SIG-M5 treated with dmso at 0.1 percent for 504 hours (cell line): Measurements from ENCODE around the gene EBF4.
A peak's percentile ranks its signal among the peaks of the same experiment; 100 is the strongest.

Experiments
- DNase-seq: peaks from one replicate; lab custom pipeline; 2025; ENCODE audit not compliant: unreplicated experiment; lab: John Stamatoyannopoulos, UW

The EBF4 gene

GRCh38 chr20:2793471-2793870, 100.9 kb downstream of the EBF4 start:
- DNase-seq = no peak

DNA sequence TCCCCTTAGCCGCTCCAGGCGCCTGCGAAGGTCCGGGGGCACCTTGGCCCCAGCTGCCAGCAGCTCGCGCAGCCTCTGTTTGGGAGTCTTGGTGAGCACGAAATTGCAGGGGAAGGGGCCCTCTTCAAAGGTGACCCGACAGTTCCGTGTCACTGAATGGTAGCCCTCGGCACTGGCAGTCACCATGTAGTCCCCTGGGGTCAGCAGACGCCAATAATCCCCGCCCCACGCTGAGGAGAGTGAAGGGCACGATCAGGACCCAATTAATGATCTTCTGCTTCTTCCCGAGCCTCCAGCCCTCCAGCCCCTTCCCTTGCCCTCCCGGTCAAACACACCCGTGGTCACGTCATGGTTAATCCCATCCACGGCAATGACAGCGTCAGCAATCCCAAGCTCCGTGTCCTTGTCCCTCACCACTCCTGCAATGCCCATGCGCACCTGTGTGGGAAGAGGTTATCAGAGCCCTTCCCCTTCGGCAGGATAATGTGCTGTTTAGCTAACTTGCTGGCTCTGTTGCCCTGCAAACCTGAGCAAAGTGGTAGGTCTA, 101.7 kb downstream of the EBF4 start:
- no peak for DNase-seq

- no peak for DNase-seq
These were observed 102.4 kb downstream of the EBF4 start for GRCh38 chr20:2794866-2795447.

DNA sequence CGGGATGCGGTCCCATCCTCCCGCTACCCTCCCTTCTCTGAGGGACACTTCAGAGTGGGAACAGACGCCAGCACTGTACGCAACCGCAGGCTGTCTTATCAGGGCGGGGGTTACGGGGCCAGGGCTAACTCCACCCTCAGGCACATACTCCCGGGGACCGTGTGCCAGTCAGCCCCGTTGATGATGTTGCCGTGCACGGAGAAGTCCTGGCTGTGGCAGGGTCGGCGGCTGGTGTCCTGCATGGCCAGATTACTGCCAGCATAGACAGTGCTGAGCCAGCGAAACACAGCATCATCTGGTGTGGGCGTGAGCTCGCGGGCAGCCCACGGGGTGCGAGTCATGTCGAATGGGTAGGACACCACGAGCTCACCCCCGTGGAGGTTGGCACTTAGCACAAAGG, 102.9 kb downstream of the EBF4 start:
- no peak for DNase-seq

- DNase-seq = no peak
These were observed 103.6 kb downstream of the EBF4 start for GRCh38 chr20:2796011-2796660.

GRCh38 chr20:2797136-2797983, 104.8 kb downstream of the EBF4 start:
- no peak for DNase-seq

GRCh38 chr20:2798095-2798805, 105.7 kb downstream of the EBF4 start:
- no peak for DNase-seq

DNA sequence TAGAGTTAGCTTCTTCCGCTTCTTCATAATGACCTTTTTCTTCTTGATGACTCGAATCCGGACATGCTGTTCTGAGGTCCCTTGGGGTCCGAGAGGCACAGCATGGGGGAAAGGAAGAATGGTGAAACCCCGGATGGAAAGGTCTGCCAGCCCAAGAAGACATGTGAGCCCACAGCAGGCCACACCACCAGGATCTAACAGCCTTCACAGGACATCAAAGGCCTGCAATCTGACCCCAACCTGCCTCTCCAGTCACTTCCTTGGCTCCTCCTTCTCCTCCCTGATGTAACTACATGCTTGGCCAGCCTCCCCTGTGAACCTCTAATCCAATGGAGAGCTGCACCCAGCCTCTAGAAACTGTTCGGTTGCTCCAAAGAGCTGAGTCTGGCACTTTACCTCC, 106.2 kb downstream of the EBF4 start:
- DNase-seq = no peak

DNA sequence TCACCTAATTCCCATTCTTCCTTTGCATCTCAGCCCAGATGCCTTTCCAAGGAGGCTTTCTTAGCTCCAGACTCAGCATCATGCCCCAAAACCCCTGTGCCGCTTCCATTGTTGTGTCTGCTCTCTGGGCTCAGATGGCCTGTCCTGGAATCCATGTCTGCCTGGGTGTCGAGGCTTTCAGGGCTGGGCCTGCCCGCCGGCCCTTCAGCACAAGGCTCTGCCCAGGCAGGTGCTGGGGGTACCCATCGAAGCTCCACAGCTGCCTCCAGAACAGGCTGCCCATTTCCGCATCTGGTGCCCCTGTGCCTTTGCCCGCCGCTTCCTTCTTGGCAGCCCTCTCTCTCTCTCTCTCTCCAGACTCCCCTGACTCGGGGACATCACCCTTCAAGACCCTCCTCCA, 106.7 kb downstream of the EBF4 start:
- DNase-seq = no peak

GRCh38 chr20:2799688-2800520, 107.3 kb downstream of the EBF4 start:
- no peak for DNase-seq

DNA sequence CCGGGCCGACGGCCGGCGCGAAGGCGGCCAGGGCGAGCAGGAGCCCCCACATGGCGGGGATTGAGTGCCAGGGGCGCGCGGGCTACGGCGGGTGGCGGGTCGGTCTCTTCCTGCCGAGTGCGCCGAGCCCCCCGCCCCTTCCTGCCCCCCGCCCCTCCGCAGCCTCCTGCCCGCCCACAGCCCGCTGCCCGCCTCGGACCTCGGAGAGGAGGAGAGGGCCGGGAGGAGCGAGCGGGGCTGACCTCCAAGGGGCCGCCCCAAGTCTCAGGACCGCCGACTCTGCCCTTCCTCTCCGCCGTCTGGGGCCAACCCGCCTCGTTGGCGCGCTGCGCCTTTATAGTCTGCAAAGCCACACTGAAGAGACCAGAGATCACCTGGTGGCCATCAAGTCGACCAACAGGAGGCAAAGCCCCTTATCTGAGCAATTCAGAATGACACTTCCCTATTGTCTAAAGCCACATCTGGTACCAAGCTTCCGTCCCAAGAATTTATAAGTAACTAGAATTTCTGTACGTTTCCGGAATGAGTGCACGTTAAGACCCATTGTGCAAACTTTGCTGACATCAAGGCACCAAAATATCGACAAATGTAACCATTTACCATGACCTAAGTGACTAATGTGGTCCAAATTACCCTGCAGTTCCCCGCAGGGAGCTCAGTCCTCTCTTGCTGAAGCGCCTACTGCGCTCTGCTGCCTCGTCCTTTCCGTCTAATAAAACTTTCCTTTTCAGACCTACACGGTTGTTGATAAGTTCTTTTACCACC, 108.1 kb downstream of the EBF4 start, which contains the start of gene CPXM1:
TSS of gene CPXM1 (minus strand) at position 107 of the 765 bp plus-strand sequence. CDS start at position 52, 55 bp downstream.
- peak; percentile 97 for DNase-seq

DNA sequence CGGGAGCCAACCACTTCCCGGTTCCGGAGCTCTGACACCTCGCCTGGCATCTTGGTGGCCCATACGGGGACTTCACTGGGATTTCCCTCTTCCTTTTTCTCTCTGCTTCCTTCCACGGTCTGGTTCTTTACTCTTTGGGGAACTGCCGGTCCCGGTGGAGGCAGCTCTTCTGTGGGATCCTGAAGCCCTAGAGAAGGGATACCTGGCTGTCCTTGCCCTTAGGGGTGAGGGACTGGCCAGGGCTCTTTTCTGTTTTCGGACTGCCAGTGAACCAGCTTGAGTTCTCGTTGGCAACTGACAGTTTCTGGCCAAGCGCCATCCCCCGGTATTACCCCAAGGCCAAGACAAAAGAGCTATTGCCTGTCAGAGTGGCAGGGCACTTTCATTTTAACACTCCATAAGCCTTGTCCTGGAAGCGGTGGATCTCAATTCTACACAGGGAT, 108.7 kb downstream of the EBF4 start:
- no peak for DNase-seq

GRCh38 chr20:2804041-2804828, 111.7 kb downstream of the EBF4 start:
- no peak for DNase-seq

- no peak for DNase-seq
These were observed 112.5 kb downstream of the EBF4 start for GRCh38 chr20:2804852-2805688.

GRCh38 chr20:2805689-2806350, 113.2 kb downstream of the EBF4 start:
- DNase-seq = no peak

DNA sequence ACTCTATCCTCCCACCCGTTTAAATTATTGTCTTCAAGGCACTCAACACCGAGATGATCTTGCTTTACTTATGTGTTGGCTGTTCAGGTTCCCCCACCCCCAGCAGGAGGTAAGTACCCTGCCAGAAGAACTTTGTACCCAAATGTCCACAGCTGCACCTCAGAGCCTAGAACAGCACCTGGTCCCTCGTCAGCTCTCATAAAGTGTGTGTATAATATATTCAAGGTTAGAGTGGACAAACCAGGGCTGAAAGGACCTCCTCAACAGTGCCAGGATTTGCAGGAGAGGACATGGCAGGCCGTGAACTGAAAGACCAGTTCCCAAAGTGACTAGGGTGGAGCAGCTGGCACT, 113.7 kb downstream of the EBF4 start:
- DNase-seq = no peak

- DNase-seq = no peak
These were observed 114.4 kb downstream of the EBF4 start for GRCh38 chr20:2807019-2807418.
